Progenitor cell of endocrine pancreas (in vitro differentiated cells): Measurements from ENCODE around the gene SDHAF1. TPM values are rescaled to one million over a fixed set of nuclear protein-coding genes. Genes with fewer than 3 reads are reported as not detected.
A peak's percentile ranks its signal among the peaks of the same experiment; 100 is the strongest.
"Not testable (repeated sequence)": the region's sequence is repeated elsewhere in the genome, so short reads cannot be mapped to it uniquely, and the experiment has no call there.

Source experiments
- DNase-seq: peaks from one replicate; pipeline ENCODE4 v3.0.0; 2021; ENCODE audit warnings: low spot score; ENCODE audit not compliant: unreplicated experiment
- H3K27ac Mint-ChIP-seq: 2 replicates; pipeline ENCODE4 v1.8.0; 2021; ENCODE audit warnings: mild to moderate bottlenecking, moderate library complexity, mixed read lengths
- H3K27me3 Mint-ChIP-seq: 2 replicates; pipeline ENCODE4 v1.8.0; 2021; ENCODE audit warnings: mixed read lengths
- H3K36me3 Mint-ChIP-seq: 2 replicates; pipeline ENCODE4 v1.8.0; 2022; ENCODE audit warnings: mixed read lengths; ENCODE audit not compliant: insufficient read depth
- H3K4me1 Mint-ChIP-seq: 2 replicates; pipeline ENCODE4 v1.8.0; 2021; ENCODE audit warnings: low read depth, mixed read lengths
- H3K4me3 Mint-ChIP-seq: 2 replicates; pipeline ENCODE4 v1.8.0; 2021; ENCODE audit warnings: low read depth, mild to moderate bottlenecking, moderate library complexity, mixed read lengths
- H3K9me3 Mint-ChIP-seq: 2 replicates; pipeline ENCODE4 v1.8.0; 2021; ENCODE audit warnings: low read depth, mixed read lengths
- total RNA-seq: library from RNA; stranded (reverse); gene quantifications from 2 replicates; pipeline ENCODE4 v1.2.1, GENCODE V29; 2021
- TF ChIP-seq, protein P1 (sequence below): fragments of 200-600 bp; sonication (generic); IDR thresholded peaks from one replicate; pipeline ENCODE4 v1.5.0; 2021; ENCODE audit warnings: antibody characterized with exemption, mild to moderate bottlenecking; ENCODE audit not compliant: unreplicated experiment

SDHAF1 gene
- total RNA-seq, 1 donor from 2014 or later: 14.4 TPM

DNA sequence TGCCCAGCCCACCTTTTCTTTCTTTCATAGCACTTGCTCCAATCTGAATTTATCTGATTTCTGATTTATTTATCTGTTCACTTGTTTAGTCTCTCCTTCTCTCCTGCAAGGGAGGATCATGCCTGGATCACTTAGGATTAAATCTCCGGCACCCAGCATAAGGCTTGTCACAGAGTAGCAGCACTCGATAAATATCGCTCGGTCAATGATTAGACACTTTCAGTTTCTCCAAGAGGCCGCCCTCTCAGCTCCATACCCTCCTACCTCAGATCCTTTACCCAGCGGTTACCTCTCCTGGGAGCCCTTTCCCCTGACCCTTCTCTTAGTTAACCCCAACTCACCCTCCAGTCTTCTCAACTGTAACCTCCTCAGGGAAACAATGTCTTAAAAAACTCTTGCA, 36.3 kb downstream of the SDHAF1 start:
- H3K27me3 Mint-ChIP-seq: no peaks in the 10 kb centered on the region
- peaks cover 5% of the 10 kb centered on the region for H3K4me1 Mint-ChIP-seq
- H3K4me3 Mint-ChIP-seq: peak overlapping the region; percentile 52
- H3K27ac Mint-ChIP-seq: no peak overlapping the region
- H3K36me3 Mint-ChIP-seq: peaks cover 5% of the 10 kb centered on the region
- TF ChIP-seq, protein P1, sequence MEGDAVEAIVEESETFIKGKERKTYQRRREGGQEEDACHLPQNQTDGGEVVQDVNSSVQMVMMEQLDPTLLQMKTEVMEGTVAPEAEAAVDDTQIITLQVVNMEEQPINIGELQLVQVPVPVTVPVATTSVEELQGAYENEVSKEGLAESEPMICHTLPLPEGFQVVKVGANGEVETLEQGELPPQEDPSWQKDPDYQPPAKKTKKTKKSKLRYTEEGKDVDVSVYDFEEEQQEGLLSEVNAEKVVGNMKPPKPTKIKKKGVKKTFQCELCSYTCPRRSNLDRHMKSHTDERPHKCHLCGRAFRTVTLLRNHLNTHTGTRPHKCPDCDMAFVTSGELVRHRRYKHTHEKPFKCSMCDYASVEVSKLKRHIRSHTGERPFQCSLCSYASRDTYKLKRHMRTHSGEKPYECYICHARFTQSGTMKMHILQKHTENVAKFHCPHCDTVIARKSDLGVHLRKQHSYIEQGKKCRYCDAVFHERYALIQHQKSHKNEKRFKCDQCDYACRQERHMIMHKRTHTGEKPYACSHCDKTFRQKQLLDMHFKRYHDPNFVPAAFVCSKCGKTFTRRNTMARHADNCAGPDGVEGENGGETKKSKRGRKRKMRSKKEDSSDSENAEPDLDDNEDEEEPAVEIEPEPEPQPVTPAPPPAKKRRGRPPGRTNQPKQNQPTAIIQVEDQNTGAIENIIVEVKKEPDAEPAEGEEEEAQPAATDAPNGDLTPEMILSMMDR: no peak
- no peak for DNase-seq
- no peaks in the 10 kb centered on the region for H3K9me3 Mint-ChIP-seq

DNA sequence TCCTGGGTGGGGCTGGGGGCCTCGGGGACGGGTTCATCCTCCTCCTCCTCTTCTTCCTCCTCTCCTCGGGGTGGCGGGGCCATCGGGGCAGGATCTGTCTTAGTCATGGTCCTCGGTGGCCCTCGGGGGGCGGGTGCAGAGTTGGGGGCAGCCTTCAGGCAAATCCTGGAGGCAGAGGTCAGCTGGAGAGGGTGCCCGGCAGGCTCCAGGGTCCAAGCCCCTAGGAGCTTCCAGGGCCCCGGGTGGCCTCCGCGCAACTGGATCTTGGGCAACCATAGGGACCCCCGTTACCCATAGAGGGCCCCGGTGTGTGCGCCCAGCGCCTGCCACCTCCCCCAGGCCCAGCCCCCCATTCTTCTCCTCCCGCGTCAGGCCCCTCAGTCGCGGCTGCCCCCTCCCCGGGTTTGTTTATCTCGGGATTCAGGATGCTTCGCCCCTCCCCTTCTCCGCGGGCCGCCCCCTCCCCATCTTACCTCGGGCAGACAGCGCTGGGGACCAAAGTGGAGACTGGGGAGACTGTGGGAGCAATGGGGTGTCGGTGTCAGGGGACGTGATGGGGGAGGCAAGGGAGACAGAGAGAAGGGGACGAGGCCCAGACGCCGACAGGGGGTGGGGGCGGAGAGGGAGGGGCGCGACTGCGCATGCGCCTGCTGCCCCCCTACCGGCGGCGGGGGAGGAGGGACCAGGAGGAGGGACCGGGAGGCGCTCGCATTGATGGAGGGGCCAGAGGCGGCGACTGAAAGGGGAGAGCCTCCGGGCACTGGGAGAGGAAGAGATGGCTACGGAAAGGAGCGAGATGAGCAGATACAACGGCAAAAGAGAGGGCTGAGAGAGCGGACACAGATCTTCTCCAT, 37.5 kb downstream of the SDHAF1 start, which contains the start of gene CLIP3:
TSS of gene CLIP3 (minus strand) at position 623 of the 854 bp plus-strand sequence. CDS start at position 107, 516 bp downstream.
- peak; percentile 40 for DNase-seq

DNA sequence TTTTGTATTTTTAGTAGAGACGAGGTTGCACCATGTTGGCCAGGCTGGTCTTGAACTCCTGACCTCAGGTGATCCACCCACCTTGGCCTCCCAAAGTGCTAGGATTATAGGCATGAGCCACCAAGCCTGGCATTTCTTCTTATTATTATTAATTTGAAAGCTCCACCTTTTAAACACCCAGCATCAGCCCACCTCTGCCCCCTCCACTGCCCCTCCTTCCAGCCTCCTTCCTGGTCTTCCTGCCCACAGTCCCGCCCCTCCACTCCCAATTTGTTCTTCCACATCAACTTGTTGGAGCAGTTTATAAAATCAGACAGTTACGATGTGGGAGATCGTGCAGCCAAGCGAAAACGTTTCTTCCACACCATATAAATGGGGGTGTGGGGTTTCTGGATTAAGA, 45.5 kb downstream of the SDHAF1 start:
- Mint-ChIP-seq H3K4me1 (peaks cover 2% of the 10 kb centered on the region), H3K9me3 (no peaks in the 10 kb centered on the region), H3K27me3 (no peaks in the 10 kb centered on the region), H3K36me3 (no peaks in the 10 kb centered on the region), H3K4me3 (no peak overlapping the region), H3K27ac (no peak overlapping the region)
- DNase-seq: no peak
- TF ChIP-seq, protein P1: no peak

More for the DNA sequence above, 37.5 kb downstream of the SDHAF1 start, which contains the start of gene CLIP3:
- no peak within 1 kb of the TSS for H3K27ac Mint-ChIP-seq
- peaks cover 5% of the 10 kb centered on the region for H3K36me3 Mint-ChIP-seq
- TF ChIP-seq, protein P1: no peak
- peak within 1 kb of the TSS; percentile 73 for H3K4me3 Mint-ChIP-seq
- H3K4me1 Mint-ChIP-seq: peaks cover 5% of the 10 kb centered on the region
- H3K9me3 Mint-ChIP-seq: no peaks in the 10 kb centered on the region
- H3K27me3 Mint-ChIP-seq: no peaks in the 10 kb centered on the region

DNA sequence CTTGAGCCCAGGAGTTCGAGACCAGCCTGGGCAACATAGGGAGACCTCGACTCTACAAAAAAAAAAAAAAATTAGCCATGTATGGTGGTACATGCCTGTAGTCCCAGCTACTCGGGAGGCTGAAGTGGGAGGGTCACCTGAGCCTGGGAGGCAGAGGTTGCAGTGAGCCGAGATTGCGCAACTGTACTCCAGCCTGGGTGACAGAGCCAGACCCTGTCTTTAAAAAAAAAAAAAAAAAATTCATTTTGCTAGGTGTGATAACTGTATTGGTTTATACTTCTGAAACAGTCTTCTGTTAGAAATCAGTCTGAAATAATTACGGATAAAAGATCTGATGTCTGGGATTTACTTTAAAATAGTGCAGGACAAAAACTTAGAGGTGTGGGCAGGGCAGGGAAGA, 46.1 kb downstream of the SDHAF1 start:
- H3K27ac Mint-ChIP-seq: peak overlapping the region; percentile 80

DNA sequence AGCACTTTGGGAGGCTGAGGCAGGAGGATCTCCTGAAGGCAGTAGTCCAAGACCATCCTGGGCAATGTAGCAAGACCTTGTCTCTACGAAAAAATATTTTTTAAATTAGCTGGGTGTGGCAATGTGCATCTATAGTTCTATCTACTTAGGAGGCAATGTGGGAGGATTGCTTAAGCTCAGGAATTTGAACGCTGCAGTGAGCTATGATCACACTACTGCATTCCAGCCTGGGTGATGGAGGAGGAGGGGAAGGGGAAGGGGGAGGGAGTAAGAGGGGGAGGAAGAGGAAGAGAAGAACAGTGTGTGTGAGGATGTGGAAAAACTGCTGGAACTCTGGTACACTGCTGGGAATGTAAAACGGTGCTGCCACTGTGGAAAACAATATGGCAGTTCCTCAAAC, 46.8 kb downstream of the SDHAF1 start:
- no peaks in the 10 kb centered on the region for H3K9me3 Mint-ChIP-seq
- H3K4me3 Mint-ChIP-seq: no peak overlapping the region
- peak overlapping the region; percentile 67 for H3K27ac Mint-ChIP-seq
- DNase-seq: no peak
- H3K4me1 Mint-ChIP-seq: peaks cover 2% of the 10 kb centered on the region
- no peaks in the 10 kb centered on the region for H3K36me3 Mint-ChIP-seq
- TF ChIP-seq, protein P1: no peak
- H3K27me3 Mint-ChIP-seq: no peaks in the 10 kb centered on the region

More for the DNA sequence above, 46.1 kb downstream of the SDHAF1 start:
- H3K27me3 Mint-ChIP-seq, H3K4me3 Mint-ChIP-seq, DNase-seq, H3K36me3 Mint-ChIP-seq, H3K4me1 Mint-ChIP-seq, H3K9me3 Mint-ChIP-seq: not testable (repeated sequence)
